ENCODE results near the gene LOXL4.

Gene LOXL4

GRCh38 chr10:98253499-98253898 lies 14.5 kb downstream of the LOXL4 start:
- no peak for FAIRE-seq

GRCh38 chr10:98252464-98252863 lies 15.5 kb downstream of the LOXL4 start:
- DNase-seq (ENCODE audit: insufficient read length, low spot score) = no peak
- no peak for FAIRE-seq
- no peak for TF ChIP-seq CTCF (IDR thresholded peaks at IDR 0.05; ENCODE audit: insufficient read depth, missing control alignments)

More at GRCh38 chr10:98253499-98253898, 14.5 kb downstream of the LOXL4 start:
- DNase-seq (ENCODE audit: insufficient read length, low spot score) = no peak
- TF ChIP-seq CTCF (IDR thresholded peaks at IDR 0.05; ENCODE audit: insufficient read depth, missing control alignments) = no peak

- FAIRE-seq (no peak), DNase-seq (ENCODE audit: insufficient read length, low spot score) (no peak)
- no peak for TF ChIP-seq CTCF (IDR thresholded peaks at IDR 0.05; ENCODE audit: insufficient read depth, missing control alignments)
These were observed 16.6 kb downstream of the LOXL4 start for GRCh38 chr10:98251399-98251798.

GRCh38 chr10:98249134-98249533 lies 18.9 kb downstream of the LOXL4 start:
- no peak for DNase-seq (ENCODE audit: insufficient read length, low spot score)
- no peak for TF ChIP-seq CTCF (IDR thresholded peaks at IDR 0.05; ENCODE audit: insufficient read depth, missing control alignments)
- no peak for FAIRE-seq

GRCh38 chr10:98248018-98248417 lies 20.0 kb downstream of the LOXL4 start:
- FAIRE-seq = no peak
- TF ChIP-seq CTCF (IDR thresholded peaks at IDR 0.05; ENCODE audit: insufficient read depth, missing control alignments) = no peak
- no peak for DNase-seq (ENCODE audit: insufficient read length, low spot score)

GRCh38 chr10:98246911-98247805 lies 20.8 kb downstream of the LOXL4 start:
- DNase-seq (ENCODE audit: insufficient read length, low spot score) (no peak), FAIRE-seq (no peak)
- no peak for TF ChIP-seq CTCF (IDR thresholded peaks at IDR 0.05; ENCODE audit: insufficient read depth, missing control alignments)

- FAIRE-seq = no peak
- DNase-seq (ENCODE audit: insufficient read length, low spot score) = no peak
- TF ChIP-seq CTCF (IDR thresholded peaks at IDR 0.05; ENCODE audit: insufficient read depth, missing control alignments) = no peak
These were observed 23.4 kb downstream of the LOXL4 start for GRCh38 chr10:98244586-98244985.

Data from D721Med (cell line).